H1 (cell line): ENCODE results near the gene KMT2E.

ENCODE experiments used
- CEBPB ChIP-seq: IDR thresholded peaks from 2 replicates; pipeline ENCODE4 v1.6.1; 2012; ENCODE audit warnings: low read depth, low read length
- CREB1 ChIP-seq: IDR thresholded peaks from 2 replicates; pipeline ENCODE4 v1.6.1; 2012; ENCODE audit warnings: inconsistent platforms
- CTCF ChIP-seq, 3 experiments: IDR thresholded peaks; 1 replicate in 2 of 3; 2 replicates in 1 of 3; pipeline versions ENCODE4 v1.5.1 to v1.6.1; 2011; ENCODE audit warnings: low read length in 3 of 3, mild to moderate bottlenecking in 3 of 3, inconsistent platforms in 2 of 3, low read depth in 1 of 3, moderate library complexity in 1 of 3; ENCODE audit not compliant: insufficient read depth in 1 of 3; ENCODE audit errors: control extremely low read depth in 1 of 3
- EP300 ChIP-seq, 2 experiments: IDR thresholded peaks; 1 replicate in 1 of 2; 2 replicates in 1 of 2; pipeline ENCODE4 v1.6.1; 2011 to 2012; ENCODE audit warnings: low read depth in 2 of 2, low read length in 2 of 2, mild to moderate bottlenecking in 2 of 2, borderline replicate concordance in 1 of 2, inconsistent platforms in 1 of 2, moderate library complexity in 1 of 2
- MAFK ChIP-seq: IDR thresholded peaks from 2 replicates; pipeline ENCODE4 v1.6.1; 2012; ENCODE audit warnings: low read depth, mild to moderate bottlenecking, improper control_type of control experiment, low read length
- RAD21 ChIP-seq, 2 experiments: IDR thresholded peaks in 1 of 2; conservative IDR thresholded peaks in 1 of 2; 2 replicates each; pipeline ENCODE4 v1.6.1; 2011; ENCODE audit warnings: low read depth in 2 of 2, low read length in 2 of 2, improper control_type of control experiment in 1 of 2, inconsistent platforms in 1 of 2, mild to moderate bottlenecking in 1 of 2, moderate library complexity in 1 of 2
- SAP30 ChIP-seq: fragments of 300-600 bp; sonication (generic); IDR thresholded peaks from 2 replicates; pipeline ENCODE4 v1.7.1; 2012; ENCODE audit warnings: low read length, moderate library complexity, mild to moderate bottlenecking, inconsistent platforms; ENCODE audit not compliant: insufficient read depth, insufficient replicate concordance
- SIX5 ChIP-seq: IDR thresholded peaks from 2 replicates; pipeline ENCODE4 v1.6.1; 2011; ENCODE audit warnings: mild to moderate bottlenecking, low read depth, low read length
- SUZ12 ChIP-seq: fragments of 200-600 bp; sonication (generic); IDR thresholded peaks from 2 replicates; pipeline ENCODE4 v1.6.1; 2012; ENCODE audit warnings: mild to moderate bottlenecking, inconsistent platforms, low read length, moderate library complexity, mixed read lengths

- TF ChIP-seq CTCF (IDR thresholded peaks at IDR 0.05; ENCODE audit: control extremely low read depth in 1 of 3, insufficient read depth in 1 of 3, low read depth in 1 of 3, low read length in 3 of 3) (no peak), SUZ12 (no peak), SAP30 (no peak), SIX5 (no peak), CREB1 (no peak), EP300 (IDR thresholded peaks at IDR 0.05; ENCODE audit: borderline replicate concordance in 1 of 2, low read depth in 2 of 2, low read length in 2 of 2) (no peak), CEBPB (no peak), MAFK (no peak), RAD21 (IDR thresholded peaks at IDR 0.05 in 1 of 2, conservative IDR thresholded peaks at IDR 0.05 in 1 of 2; ENCODE audit: low read depth in 2 of 2, low read length in 2 of 2) (no peak)
Observed at GRCh38 chr7:105055621-105056020, 41.6 kb downstream of the KMT2E start.
